GM12865 (cell line): ENCODE results near the gene GLRX5.

Experiments used
- DNase-seq: peaks from one replicate; pipeline ENCODE4 v3.0.0; 2010; ENCODE audit warnings: low read depth
- H3K4me3 ChIP-seq: 2 replicates; pipeline ENCODE4 v1.5.1; 2011; ENCODE audit warnings: mild to moderate bottlenecking, low read depth, low read length, control low read depth
- TF ChIP-seq, protein P1 (sequence below): IDR thresholded peaks from 2 replicates; pipeline ENCODE4 v1.5.1; 2011; ENCODE audit warnings: low read length, control low read depth, low read depth, inconsistent platforms; ENCODE audit not compliant: insufficient read depth; ENCODE audit errors: missing control alignments

GLRX5 gene

DNA sequence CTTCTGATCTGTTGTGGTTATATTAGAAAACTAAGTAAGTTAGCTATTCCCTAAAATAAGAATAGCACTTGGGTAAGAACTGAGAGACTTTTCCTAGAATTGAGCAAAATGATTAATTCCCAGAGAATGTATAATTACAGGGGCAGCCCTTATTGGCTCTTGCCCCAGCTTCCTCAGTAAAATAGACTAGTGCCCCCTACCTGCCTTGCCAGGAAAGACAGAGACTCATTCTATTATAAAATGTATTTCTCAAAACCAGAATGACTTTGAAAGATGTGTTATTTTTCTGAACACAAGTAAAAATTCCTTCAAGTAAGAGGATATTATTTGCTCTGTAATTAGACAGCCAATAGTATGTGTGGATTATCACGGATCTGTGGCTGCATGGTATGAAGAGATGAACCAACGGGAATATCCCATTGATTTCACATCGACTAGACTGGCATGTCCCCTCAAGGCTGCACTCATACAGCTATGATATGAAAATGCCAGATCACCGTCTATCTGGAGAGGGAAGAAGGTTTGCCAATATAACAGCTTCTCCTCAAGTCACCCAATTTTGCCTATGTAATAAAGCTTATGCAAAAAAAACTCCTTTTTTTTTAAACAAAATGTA is 7.4 kb upstream of the GLRX5 start:
- peak; percentile 59 for DNase-seq
- no peak overlapping the region for H3K4me3 ChIP-seq
- TF ChIP-seq, protein P1, sequence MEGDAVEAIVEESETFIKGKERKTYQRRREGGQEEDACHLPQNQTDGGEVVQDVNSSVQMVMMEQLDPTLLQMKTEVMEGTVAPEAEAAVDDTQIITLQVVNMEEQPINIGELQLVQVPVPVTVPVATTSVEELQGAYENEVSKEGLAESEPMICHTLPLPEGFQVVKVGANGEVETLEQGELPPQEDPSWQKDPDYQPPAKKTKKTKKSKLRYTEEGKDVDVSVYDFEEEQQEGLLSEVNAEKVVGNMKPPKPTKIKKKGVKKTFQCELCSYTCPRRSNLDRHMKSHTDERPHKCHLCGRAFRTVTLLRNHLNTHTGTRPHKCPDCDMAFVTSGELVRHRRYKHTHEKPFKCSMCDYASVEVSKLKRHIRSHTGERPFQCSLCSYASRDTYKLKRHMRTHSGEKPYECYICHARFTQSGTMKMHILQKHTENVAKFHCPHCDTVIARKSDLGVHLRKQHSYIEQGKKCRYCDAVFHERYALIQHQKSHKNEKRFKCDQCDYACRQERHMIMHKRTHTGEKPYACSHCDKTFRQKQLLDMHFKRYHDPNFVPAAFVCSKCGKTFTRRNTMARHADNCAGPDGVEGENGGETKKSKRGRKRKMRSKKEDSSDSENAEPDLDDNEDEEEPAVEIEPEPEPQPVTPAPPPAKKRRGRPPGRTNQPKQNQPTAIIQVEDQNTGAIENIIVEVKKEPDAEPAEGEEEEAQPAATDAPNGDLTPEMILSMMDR = peak; percentile 63

DNA sequence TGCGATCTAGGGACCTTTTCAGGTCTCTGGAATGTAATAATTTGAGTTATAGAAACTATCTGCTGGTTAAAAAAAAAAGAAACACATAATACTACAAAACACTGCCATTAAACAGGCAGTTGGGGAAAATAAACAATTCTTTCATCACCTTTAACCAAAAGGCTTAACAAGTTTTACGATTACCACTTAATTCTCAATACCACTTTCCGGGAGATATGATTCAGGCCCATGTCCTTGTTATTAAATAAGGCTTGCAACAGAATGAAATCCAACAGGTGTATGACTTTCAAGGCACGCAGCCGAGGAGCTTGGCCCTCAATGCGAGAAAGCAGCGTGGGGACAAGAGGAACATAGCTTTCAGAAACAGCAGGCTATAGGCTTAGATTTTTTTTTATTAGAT is 5.6 kb upstream of the GLRX5 start:
- no peak for DNase-seq
- TF ChIP-seq, protein P1 = no peak
- no peak overlapping the region for H3K4me3 ChIP-seq

DNA sequence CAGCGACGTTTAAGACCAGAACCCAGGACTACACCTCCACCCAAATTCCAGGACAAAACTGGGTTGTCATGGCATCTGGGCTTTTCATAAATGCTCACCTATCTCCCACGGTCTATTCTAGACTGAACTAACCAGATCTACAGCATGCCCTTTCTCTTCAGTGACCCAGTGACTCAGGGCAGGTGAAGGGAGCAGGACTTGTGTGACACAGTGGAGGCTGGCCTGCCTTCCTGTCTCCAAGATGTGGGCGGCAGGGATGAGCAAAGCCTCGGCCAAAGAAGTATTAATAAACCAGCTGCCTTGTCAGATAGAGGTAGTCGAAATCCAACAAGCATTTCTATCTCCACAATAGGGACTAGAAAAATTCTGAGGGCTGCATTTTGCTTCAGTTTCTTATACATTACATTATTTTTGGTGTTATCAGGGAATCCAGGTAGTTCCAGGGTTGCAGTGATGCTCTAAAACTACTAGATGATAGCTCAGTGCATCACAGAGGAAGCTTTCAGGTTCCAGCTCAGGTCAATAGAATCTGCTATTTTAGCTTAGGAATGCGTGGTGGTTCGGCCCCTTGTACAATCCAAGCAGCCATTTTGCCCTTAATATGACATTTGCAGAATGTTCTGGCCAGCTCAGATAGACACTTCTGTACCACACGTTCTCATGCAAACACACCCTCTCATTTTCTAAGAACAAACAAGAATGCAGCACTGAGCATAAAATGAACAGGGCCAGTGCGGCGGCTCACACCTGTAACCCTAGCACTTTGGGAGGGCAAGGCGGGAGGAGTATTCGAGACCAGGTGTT is 4.2 kb upstream of the GLRX5 start:
- no peak for DNase-seq
- TF ChIP-seq, protein P1 = no peak
- no peak overlapping the region for H3K4me3 ChIP-seq

DNA sequence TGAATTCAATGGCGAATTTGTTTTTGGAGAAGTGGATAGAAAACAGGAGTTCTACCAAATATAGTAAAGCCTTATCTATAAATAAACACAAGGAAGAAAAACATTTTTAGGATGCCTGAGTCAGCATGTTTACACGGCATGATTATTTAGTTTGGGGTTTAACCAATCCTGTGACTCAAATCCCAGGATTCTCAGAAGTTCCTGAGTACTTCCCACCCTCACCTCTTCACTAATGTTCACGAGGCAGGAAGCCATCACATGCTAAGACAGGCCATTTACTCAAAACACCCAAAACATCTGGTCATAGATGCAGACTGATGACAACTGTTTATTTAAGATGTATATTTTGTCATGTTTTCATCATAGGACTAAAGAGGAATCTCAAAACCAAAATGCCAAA is 3.4 kb upstream of the GLRX5 start:
- TF ChIP-seq, protein P1 = no peak
- DNase-seq = no peak
- no peak overlapping the region for H3K4me3 ChIP-seq

DNA sequence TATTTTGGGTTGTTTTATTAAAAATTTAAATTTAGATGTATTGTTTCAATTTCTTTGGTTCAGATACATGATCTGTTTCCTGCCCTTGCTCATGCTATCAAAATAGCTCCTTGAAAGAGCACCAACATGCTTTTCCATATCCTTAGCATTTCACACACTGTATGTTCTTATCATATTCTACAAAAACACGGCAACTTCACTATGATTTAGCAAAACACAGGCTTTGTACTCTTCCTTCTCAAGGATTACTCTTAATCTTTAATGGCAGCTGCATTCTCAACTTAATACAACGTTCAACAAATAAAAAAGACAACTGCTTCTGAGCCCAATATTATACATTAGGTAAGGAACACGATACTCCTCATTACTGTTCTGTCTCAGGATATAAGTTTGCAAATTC is 2.9 kb upstream of the GLRX5 start:
- peak overlapping the region; percentile 94 for H3K4me3 ChIP-seq
- DNase-seq = no peak
- TF ChIP-seq, protein P1 = no peak

DNA sequence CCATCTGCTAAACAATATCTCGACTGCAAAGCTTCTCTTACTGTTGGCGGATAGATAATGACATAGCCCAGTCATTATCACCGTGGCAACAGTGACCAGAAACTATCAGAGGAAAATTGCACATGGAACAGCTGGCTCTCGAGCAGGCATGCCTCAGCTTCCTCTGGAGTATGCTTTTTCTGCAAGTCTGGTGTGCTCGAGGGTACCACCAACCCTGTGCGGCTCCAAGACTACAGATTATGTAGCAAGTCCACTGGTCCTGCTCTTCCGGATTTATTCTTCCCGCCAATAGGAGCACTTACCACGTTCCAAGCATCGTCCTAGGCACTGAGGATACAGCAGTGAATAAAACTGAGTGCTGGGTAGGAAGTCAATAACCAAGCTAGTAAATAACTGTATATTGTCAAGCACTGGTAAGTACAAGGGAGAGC is 1.4 kb upstream of the GLRX5 start:
- H3K4me3 ChIP-seq = peak overlapping the region; percentile 94
- TF ChIP-seq, protein P1 = no peak
- DNase-seq = peak; percentile 52
